ENCODE measurements around the gene ATF7. TPM values are rescaled to one million over a fixed set of nuclear protein-coding genes. Genes with fewer than 3 reads are reported as not detected.
A peak's percentile ranks its signal among the peaks of the same experiment; 100 is the strongest.

ATF7 gene
- total RNA-seq, 3 donors from 2014 or later = 31.4 to 34.1 (median 33.4) TPM

DNA sequence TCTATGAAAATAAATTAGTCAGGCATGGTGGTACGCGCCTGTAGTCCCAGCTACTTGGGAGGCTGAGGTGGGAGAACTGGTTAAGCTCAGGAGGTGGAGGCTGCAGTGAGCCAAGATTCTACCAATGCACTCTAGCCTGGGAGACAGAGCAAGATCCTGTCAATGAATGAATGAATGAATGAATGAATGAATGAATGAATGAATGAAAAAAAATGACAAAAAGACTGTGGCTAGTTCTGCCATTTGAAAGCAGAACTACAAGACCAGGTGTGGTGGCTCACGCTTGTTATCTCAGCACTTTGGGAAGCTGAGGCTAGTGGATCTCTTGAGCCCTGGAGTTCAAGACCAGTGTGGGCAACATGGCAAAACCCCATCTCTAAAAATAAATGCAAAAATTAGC, 86.7 kb downstream of the ATF7 start:
- peaks cover 10% of the 10 kb centered on the region for H3K36me3 ChIP-seq
- H3K4me3 ChIP-seq = no peak overlapping the region
- DNase-seq (ENCODE audit: low spot score in 2 of 2) = no peak
- H3K4me1 ChIP-seq = peaks cover 0 to 10% of the 10 kb centered on the region in 2 donors
- H3K9me3 ChIP-seq = no peaks in the 10 kb centered on the region
- no peaks in the 10 kb centered on the region for H3K27me3 ChIP-seq
- H3K27ac ChIP-seq = peak overlapping the region; percentile 80 to 82
- TF ChIP-seq POLR2A (IDR thresholded peaks at IDR 0.05) = no peak
- TF ChIP-seq POLR2AphosphoS5 (IDR thresholded peaks at IDR 0.05) = no peak
- TF ChIP-seq, protein P1, sequence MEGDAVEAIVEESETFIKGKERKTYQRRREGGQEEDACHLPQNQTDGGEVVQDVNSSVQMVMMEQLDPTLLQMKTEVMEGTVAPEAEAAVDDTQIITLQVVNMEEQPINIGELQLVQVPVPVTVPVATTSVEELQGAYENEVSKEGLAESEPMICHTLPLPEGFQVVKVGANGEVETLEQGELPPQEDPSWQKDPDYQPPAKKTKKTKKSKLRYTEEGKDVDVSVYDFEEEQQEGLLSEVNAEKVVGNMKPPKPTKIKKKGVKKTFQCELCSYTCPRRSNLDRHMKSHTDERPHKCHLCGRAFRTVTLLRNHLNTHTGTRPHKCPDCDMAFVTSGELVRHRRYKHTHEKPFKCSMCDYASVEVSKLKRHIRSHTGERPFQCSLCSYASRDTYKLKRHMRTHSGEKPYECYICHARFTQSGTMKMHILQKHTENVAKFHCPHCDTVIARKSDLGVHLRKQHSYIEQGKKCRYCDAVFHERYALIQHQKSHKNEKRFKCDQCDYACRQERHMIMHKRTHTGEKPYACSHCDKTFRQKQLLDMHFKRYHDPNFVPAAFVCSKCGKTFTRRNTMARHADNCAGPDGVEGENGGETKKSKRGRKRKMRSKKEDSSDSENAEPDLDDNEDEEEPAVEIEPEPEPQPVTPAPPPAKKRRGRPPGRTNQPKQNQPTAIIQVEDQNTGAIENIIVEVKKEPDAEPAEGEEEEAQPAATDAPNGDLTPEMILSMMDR (IDR thresholded peaks at IDR 0.05) = no peak
- intact Hi-C loops (cut with DNase I; ENCODE audit: low total_unique reads) = no loop called here

DNA sequence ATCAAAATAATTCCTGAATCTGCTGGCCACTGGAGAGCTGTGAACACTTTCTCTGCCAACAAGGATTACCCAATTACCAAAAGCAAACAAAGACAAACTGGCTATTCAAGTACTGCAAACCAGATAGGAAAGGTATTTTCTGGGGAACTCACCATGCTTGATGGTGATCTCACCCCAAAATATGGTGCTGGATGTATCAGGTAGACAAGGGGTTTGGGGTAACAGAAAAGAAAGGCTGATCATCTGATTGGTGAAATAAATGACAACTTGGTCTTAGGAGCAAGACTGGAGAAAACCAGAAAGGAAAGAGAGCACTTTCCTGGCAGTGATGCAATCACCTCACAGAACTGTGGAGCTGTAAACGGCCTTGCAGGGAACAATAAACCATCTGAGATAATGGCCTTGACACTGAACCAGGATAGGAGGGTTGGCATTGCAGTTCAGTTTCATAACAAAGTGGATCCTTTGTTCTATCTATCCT, 87.9 kb downstream of the ATF7 start:
- TF ChIP-seq POLR2AphosphoS5 (IDR thresholded peaks at IDR 0.05) (peak in 2 of 3 donors; percentile 53 to 61), POLR2A (IDR thresholded peaks at IDR 0.05) (no peak)
- TF ChIP-seq, protein P1 (IDR thresholded peaks at IDR 0.05) = no peak
- Histone ChIP-seq H3K36me3 (peaks cover 10% of the 10 kb centered on the region), H3K4me3 (no peak overlapping the region), H3K4me1 (peaks cover 0 to 10% of the 10 kb centered on the region in 2 donors), H3K27me3 (no peaks in the 10 kb centered on the region), H3K9me3 (no peaks in the 10 kb centered on the region), H3K27ac (peak overlapping the region; percentile 80 to 82)
- DNase-seq (ENCODE audit: low spot score in 2 of 2) = peak in 1 of 2 donors; percentile 31
- intact Hi-C loops (cut with DNase I; ENCODE audit: low total_unique reads) = no loop called here

DNA sequence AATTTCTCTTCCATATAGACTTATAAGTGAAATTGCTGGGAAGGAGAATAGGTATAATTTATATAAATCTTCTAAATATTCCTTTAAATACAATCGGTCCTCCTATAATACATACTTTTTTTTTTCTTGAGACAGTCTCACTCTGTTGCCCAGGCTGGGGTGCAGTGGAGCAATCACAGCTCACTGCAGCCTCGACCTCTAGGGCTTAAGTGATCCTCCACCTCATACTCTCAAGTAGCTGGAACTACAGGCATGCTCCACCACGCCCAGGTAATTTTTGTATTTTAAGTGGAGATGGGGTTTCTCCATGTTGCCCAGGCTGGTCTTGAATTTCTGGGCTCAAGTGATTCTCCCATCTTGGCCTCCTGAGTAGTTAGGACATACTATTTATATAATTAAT, 89.2 kb downstream of the ATF7 start:
- Histone ChIP-seq H3K36me3 (peaks cover 10% of the 10 kb centered on the region), H3K9me3 (no peaks in the 10 kb centered on the region), H3K4me1 (peaks cover 0 to 10% of the 10 kb centered on the region in 2 donors), H3K4me3 (no peak overlapping the region), H3K27ac (peak overlapping the region; percentile 80 to 82), H3K27me3 (no peaks in the 10 kb centered on the region)
- no peak for TF ChIP-seq POLR2AphosphoS5 (IDR thresholded peaks at IDR 0.05)
- TF ChIP-seq, protein P1 (IDR thresholded peaks at IDR 0.05) = no peak
- no peak for TF ChIP-seq POLR2A (IDR thresholded peaks at IDR 0.05)
- intact Hi-C loops (cut with DNase I; ENCODE audit: low total_unique reads) = no loop called here
- DNase-seq (ENCODE audit: low spot score in 2 of 2) = no peak

DNA sequence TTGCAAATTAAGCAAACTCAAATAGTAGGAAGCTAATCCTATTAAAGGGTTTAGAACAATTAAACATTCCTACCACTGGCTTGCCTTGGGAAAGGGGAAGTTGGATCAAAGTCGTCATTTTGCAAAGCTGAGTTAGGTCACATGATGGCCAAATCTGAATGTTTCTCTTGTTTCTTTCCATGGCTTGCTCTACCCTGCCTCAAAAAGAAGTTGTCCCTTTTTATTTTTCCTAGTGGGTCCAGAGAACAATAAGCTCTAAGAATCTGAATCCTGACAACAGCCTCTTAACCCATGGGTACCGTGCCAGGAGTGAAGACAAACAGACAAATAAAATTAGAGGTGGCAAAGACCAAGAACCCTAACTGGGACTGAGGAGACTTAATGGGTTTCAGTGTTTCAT, 92.7 kb downstream of the ATF7 start:
- H3K27me3 ChIP-seq = no peaks in the 10 kb centered on the region
- H3K27ac ChIP-seq = peak overlapping the region; percentile 2 to 39
- H3K4me1 ChIP-seq = no peaks in the 10 kb centered on the region
- no peak for DNase-seq (ENCODE audit: low spot score in 2 of 2)
- no peaks in the 10 kb centered on the region for H3K36me3 ChIP-seq
- no peak overlapping the region for H3K4me3 ChIP-seq
- intact Hi-C loops (cut with DNase I; ENCODE audit: low total_unique reads) = no loop called here
- H3K9me3 ChIP-seq = no peaks in the 10 kb centered on the region
- TF ChIP-seq POLR2AphosphoS5 (IDR thresholded peaks at IDR 0.05) = no peak
- TF ChIP-seq, protein P1 (IDR thresholded peaks at IDR 0.05) = no peak
- no peak for TF ChIP-seq POLR2A (IDR thresholded peaks at IDR 0.05)

DNA sequence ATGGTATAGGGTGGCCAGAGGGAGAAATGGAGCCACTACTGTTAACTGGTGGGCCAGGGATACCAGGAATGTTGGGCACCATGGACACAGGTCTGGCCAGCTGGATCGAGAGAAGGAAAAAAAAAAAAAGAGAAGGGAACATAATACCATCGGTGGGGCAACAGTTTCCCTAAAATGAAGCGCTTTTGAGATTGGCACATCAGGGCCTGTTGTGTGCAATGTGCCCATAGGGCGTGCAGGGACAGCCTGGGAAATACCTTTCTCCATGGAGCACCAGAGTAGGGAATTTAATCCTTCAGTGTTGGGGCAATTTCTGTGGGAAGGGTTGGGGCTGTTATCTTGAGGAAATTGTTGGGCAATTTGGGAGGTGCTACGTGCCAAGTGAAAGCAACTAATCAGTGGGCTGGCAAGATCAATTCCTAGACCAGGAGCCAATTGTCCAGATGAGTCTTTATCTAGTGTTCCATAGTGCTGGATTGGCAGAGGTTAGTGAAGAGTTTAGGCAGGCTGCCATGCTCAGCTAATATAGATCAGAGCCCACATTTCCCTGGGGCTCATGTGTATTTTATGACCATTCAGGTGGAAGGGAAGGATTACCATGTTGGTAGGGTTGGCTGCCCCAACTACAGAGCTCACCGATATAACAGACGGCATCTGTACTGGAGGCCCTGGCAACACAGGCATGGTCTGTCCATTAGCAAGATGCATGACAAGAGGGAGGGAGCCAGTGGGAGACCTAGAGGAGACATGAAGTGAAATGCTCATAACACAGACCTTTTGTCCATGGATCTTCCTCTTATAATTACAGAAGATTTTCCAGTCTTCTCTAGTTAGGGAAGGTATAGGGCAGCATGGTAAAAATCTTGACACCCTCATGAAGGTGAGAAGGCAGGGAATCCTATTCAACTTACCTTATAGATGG, 93.4 kb downstream of the ATF7 start:
- Histone ChIP-seq H3K27me3 (no peaks in the 10 kb centered on the region), H3K4me3 (no peak overlapping the region), H3K9me3 (no peaks in the 10 kb centered on the region), H3K4me1 (no peaks in the 10 kb centered on the region), H3K36me3 (no peaks in the 10 kb centered on the region), H3K27ac (peak overlapping the region; percentile 2 to 14)
- TF ChIP-seq POLR2A (IDR thresholded peaks at IDR 0.05) (no peak), POLR2AphosphoS5 (IDR thresholded peaks at IDR 0.05) (no peak)
- TF ChIP-seq, protein P1 (IDR thresholded peaks at IDR 0.05) = no peak
- intact Hi-C loops (cut with DNase I; ENCODE audit: low total_unique reads) = loop anchor here (1.0 kb wide), 1 partner anchor 98 kb away; no protein-coding TSS in a partner anchor
- DNase-seq (ENCODE audit: low spot score in 2 of 2) = no peak

All from breast epithelium (tissue), 4 donors.